Astrocyte (in vitro differentiated cells and primary cell): Measurements from ENCODE around the gene MYL6B. TPM values are rescaled to one million over a fixed set of nuclear protein-coding genes. Genes with fewer than 3 reads are reported as not detected.

ENCODE experiments used
- DNase-seq: peaks from one replicate; pipeline ENCODE4 v3.0.0-alpha.2; 2010; ENCODE audit warnings: low read depth
- FAIRE-seq: peaks from 2 replicates; lab custom pipeline; 2011; peaks lifted over from hg19 to GRCh38; lab: Jason Lieb, UNC
- H2AFZ ChIP-seq: 2 replicates; pipeline ENCODE4 v1.6.0; 2012; ENCODE audit warnings: low read depth, low read length, inconsistent platforms
- H3K27ac ChIP-seq: 2 replicates; pipeline ENCODE4 v1.5.1; 2011; ENCODE audit warnings: low read depth, low read length, inconsistent platforms
- H3K27me3 ChIP-seq: 2 replicates; pipeline ENCODE4 v1.6.0; 2011; ENCODE audit warnings: low read length, inconsistent platforms; ENCODE audit not compliant: insufficient read depth
- H3K36me3 ChIP-seq: 2 replicates; pipeline ENCODE4 v1.5.1; 2011; ENCODE audit warnings: low read length, inconsistent platforms; ENCODE audit not compliant: insufficient read depth
- H3K4me1 ChIP-seq: 2 replicates; pipeline ENCODE4 v1.5.1; 2011; ENCODE audit warnings: low read length, inconsistent platforms; ENCODE audit not compliant: insufficient read depth
- H3K4me2 ChIP-seq: 2 replicates; pipeline ENCODE4 v1.6.0; 2012; ENCODE audit warnings: low read length, inconsistent platforms
- H3K4me3 ChIP-seq: 2 replicates; pipeline ENCODE4 v1.5.1; 2011; ENCODE audit warnings: low read depth, mild to moderate bottlenecking, low read length, inconsistent platforms; ENCODE audit not compliant: insufficient read depth
- H3K79me2 ChIP-seq: 2 replicates; pipeline ENCODE4 v1.6.0; 2012; ENCODE audit warnings: mild to moderate bottlenecking, low read length, inconsistent platforms; ENCODE audit not compliant: insufficient read depth
- H3K9ac ChIP-seq: 2 replicates; pipeline ENCODE4 v1.6.0; 2012; ENCODE audit warnings: mild to moderate bottlenecking, low read length, inconsistent platforms
- H3K9me3 ChIP-seq: 2 replicates; pipeline ENCODE4 v1.5.1; 2012; ENCODE audit warnings: low read depth, mild to moderate bottlenecking, low read length, inconsistent platforms; ENCODE audit not compliant: insufficient read depth
- H4K20me1 ChIP-seq: 2 replicates; pipeline ENCODE4 v1.6.0; 2012; ENCODE audit warnings: low read length, inconsistent platforms; ENCODE audit not compliant: insufficient read depth
- H3K27ac Mint-ChIP-seq: one replicate; pipeline ENCODE4 v1.8.0; 2021; ENCODE audit warnings: mild to moderate bottlenecking, mixed read lengths; ENCODE audit not compliant: unreplicated experiment
- H3K27me3 Mint-ChIP-seq: one replicate; pipeline ENCODE4 v1.8.0; 2021; ENCODE audit warnings: low read depth, mixed read lengths; ENCODE audit not compliant: unreplicated experiment
- H3K36me3 Mint-ChIP-seq: one replicate; pipeline ENCODE4 v1.8.0; 2021; ENCODE audit warnings: low read depth, mixed read lengths; ENCODE audit not compliant: unreplicated experiment
- H3K4me1 Mint-ChIP-seq: one replicate; pipeline ENCODE4 v1.8.0; 2021; ENCODE audit warnings: low read depth, mixed read lengths; ENCODE audit not compliant: unreplicated experiment
- H3K4me3 Mint-ChIP-seq: one replicate; pipeline ENCODE4 v1.8.0; 2021; ENCODE audit warnings: mild to moderate bottlenecking, moderate library complexity, mixed read lengths; ENCODE audit not compliant: unreplicated experiment
- H3K9me3 Mint-ChIP-seq: one replicate; pipeline ENCODE4 v1.8.0; 2021; ENCODE audit warnings: mild to moderate bottlenecking, mixed read lengths; ENCODE audit not compliant: unreplicated experiment
- CTCF ChIP-seq: IDR thresholded peaks from 2 replicates; pipeline ENCODE4 v1.5.1; 2011; ENCODE audit warnings: low read depth, mild to moderate bottlenecking, inconsistent platforms, low read length, moderate library complexity; ENCODE audit not compliant: insufficient read depth
- EZH2 ChIP-seq: IDR thresholded peaks from 2 replicates; pipeline ENCODE4 v1.6.1; 2012; ENCODE audit warnings: mild to moderate bottlenecking, low read length, inconsistent platforms; ENCODE audit not compliant: insufficient read depth
- total RNA-seq: library from RNA; stranded (reverse); gene quantifications from 2 replicates; pipeline ENCODE4 v1.2.1, GENCODE V29; 2021

The MYL6B gene
- total RNA-seq, 1 donor from 2014 or later: 118 TPM

GRCh38 chr12:56121204-56121870 lies 31.1 kb upstream of the MYL6B start:
- H3K4me1 ChIP-seq: peaks cover 21% of the 10 kb centered on the region
- H3K4me3 ChIP-seq: no peak overlapping the region
- peaks cover 11% of the 10 kb centered on the region for H4K20me1 ChIP-seq
- H3K9me3 Mint-ChIP-seq: no peaks in the 10 kb centered on the region
- H3K4me3 Mint-ChIP-seq: peak overlapping the region; percentile 27
- H3K27ac ChIP-seq: no peak overlapping the region
- H3K36me3 Mint-ChIP-seq: peaks cover 19% of the 10 kb centered on the region
- no peak overlapping the region for H2AFZ ChIP-seq
- H3K4me1 Mint-ChIP-seq: peaks cover 26% of the 10 kb centered on the region
- H3K27me3 ChIP-seq: no peaks in the 10 kb centered on the region
- no peak for DNase-seq
- TF ChIP-seq EZH2: no peak
- TF ChIP-seq CTCF: no peak
- no peak overlapping the region for H3K9ac ChIP-seq
- no peak overlapping the region for H3K4me2 ChIP-seq
- H3K79me2 ChIP-seq: peaks cover 27% of the 10 kb centered on the region
- no peaks in the 10 kb centered on the region for H3K9me3 ChIP-seq
- H3K36me3 ChIP-seq: peaks cover 5% of the 10 kb centered on the region
- FAIRE-seq: no peak
- H3K27me3 Mint-ChIP-seq: no peaks in the 10 kb centered on the region
- H3K27ac Mint-ChIP-seq: no peak overlapping the region

DNA sequence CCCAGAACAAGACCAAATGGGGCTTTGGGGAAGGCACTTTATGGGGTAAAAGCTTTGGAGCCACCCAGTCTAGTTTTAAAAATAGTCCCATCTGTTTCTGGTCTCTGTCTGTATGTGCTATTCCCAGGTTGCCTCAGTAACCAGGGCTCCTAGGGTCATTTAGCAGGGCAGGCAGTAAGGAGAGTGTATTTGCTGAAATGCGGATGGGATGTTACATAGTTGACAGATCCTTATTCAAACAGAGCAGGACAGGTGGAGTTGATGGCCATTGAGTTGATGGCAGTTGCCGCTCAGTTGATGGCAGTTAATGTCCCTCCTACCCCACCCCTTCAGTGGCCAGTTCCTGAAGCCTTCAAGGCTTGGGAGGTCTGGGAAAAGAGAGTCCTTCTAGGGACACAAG lies 29.8 kb upstream of the MYL6B start:
- Mint-ChIP-seq H3K36me3 (peaks cover 12% of the 10 kb centered on the region), H3K9me3 (no peaks in the 10 kb centered on the region), H3K4me1 (peaks cover 34% of the 10 kb centered on the region), H3K4me3 (peak overlapping the region; percentile 54), H3K27ac (no peak overlapping the region), H3K27me3 (no peaks in the 10 kb centered on the region)
- TF ChIP-seq CTCF: no peak
- no peak for TF ChIP-seq EZH2
- H3K4me3 ChIP-seq: no peak overlapping the region
- peaks cover 2% of the 10 kb centered on the region for H4K20me1 ChIP-seq
- no peak overlapping the region for H3K9ac ChIP-seq
- FAIRE-seq (no peak), DNase-seq (no peak)
- no peak overlapping the region for H3K4me2 ChIP-seq
- peaks cover 2% of the 10 kb centered on the region for H3K36me3 ChIP-seq
- H2AFZ ChIP-seq: no peak overlapping the region
- no peak overlapping the region for H3K27ac ChIP-seq
- peaks cover 28% of the 10 kb centered on the region for H3K4me1 ChIP-seq
- no peaks in the 10 kb centered on the region for H3K27me3 ChIP-seq
- peaks cover 20% of the 10 kb centered on the region for H3K79me2 ChIP-seq
- H3K9me3 ChIP-seq: no peaks in the 10 kb centered on the region

DNA sequence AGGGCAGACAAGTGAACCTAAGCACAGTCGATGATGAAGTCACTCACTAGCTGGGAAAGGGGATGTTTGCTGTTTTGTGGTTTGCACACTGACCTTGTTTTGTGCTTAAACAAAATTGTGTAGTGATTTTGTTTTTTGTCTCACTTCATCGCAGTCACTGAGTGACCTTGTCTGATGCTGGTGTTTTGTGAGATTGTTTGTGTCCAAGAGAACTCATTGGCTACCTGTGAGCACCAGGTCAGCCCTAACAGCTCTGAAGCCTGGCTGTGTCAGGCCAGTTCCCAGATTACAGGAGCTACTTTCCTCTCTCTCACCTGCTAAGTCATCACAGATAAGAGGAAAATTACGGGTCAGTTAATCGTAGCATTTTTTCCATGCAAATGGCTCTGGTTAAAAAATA lies 28.3 kb upstream of the MYL6B start:
- Histone ChIP-seq H3K27me3 (no peaks in the 10 kb centered on the region), H3K27ac (no peak overlapping the region), H3K4me3 (no peak overlapping the region), H4K20me1 (no peaks in the 10 kb centered on the region), H3K9me3 (no peaks in the 10 kb centered on the region), H2AFZ (no peak overlapping the region), H3K4me2 (no peak overlapping the region), H3K9ac (no peak overlapping the region), H3K36me3 (peaks cover 2% of the 10 kb centered on the region), H3K4me1 (peaks cover 20% of the 10 kb centered on the region), H3K79me2 (peaks cover 25% of the 10 kb centered on the region)
- Mint-ChIP-seq H3K36me3 (peaks cover 8% of the 10 kb centered on the region), H3K4me3 (peak overlapping the region; percentile 6), H3K4me1 (peaks cover 26% of the 10 kb centered on the region), H3K27ac (peak overlapping the region; percentile 20), H3K9me3 (no peaks in the 10 kb centered on the region), H3K27me3 (no peaks in the 10 kb centered on the region)
- TF ChIP-seq EZH2 (no peak), CTCF (no peak)
- FAIRE-seq: no peak
- DNase-seq: no peak
